HG02938 (cell line): ENCODE measurements around the gene RFWD3.
A peak's percentile ranks its signal among the peaks of the same experiment; 100 is the strongest.
"Not testable (repeated sequence)": the region's sequence is repeated elsewhere in the genome, so short reads cannot be mapped to it uniquely, and the experiment has no call there.

ENCODE experiments used
- ATAC-seq: cut with Tn5 transposase; IDR thresholded peaks from one replicate; pipeline ENCODE4 v1.9.1; 2021; ENCODE audit warnings: mild to moderate bottlenecking, moderate library complexity; ENCODE audit not compliant: unreplicated experiment

RFWD3 gene

GRCh38 chr16:74666425-74667254, at the start of gene RFWD3:
RFWD3 (minus strand) TSS chr16:74666877; CDS start chr16:74661449, 5,428 bp downstream.
- ATAC-seq = peak; percentile 100

- ATAC-seq = no peak
Measured at GRCh38 chr16:74716355-74716754, 49.7 kb upstream of the RFWD3 start.

GRCh38 chr16:74713876-74714275, 47.2 kb upstream of the RFWD3 start:
- no peak for ATAC-seq

- no peak for ATAC-seq
Measured at GRCh38 chr16:74713325-74713724, 46.6 kb upstream of the RFWD3 start.

GRCh38 chr16:74711938-74712337, 45.3 kb upstream of the RFWD3 start:
- ATAC-seq = no peak

- ATAC-seq = no peak
Measured at GRCh38 chr16:74710401-74710800, 43.7 kb upstream of the RFWD3 start.

GRCh38 chr16:74709441-74709877, 42.8 kb upstream of the RFWD3 start:
- peak; percentile 90 for ATAC-seq

- peak; percentile 24 for ATAC-seq
Measured at GRCh38 chr16:74700438-74701225, 34.0 kb upstream of the RFWD3 start, which contains the start of gene MLKL. MLKL (minus strand) TSS chr16:74700862; CDS start chr16:74695757, 5,105 bp downstream.

- ATAC-seq = no peak
Measured at GRCh38 chr16:74700116-74700437, 33.4 kb upstream of the RFWD3 start.

- ATAC-seq = no peak
Measured at GRCh38 chr16:74699666-74700065, 33.0 kb upstream of the RFWD3 start.

- ATAC-seq = no peak
Measured at GRCh38 chr16:74698222-74698621, 31.5 kb upstream of the RFWD3 start.

GRCh38 chr16:74695450-74696422, 29.1 kb upstream of the RFWD3 start:
- ATAC-seq = peak; percentile 93

GRCh38 chr16:74691093-74691855, 24.6 kb upstream of the RFWD3 start:
- no peak for ATAC-seq

- ATAC-seq = no peak
Measured at GRCh38 chr16:74682556-74682955, 15.9 kb upstream of the RFWD3 start.

GRCh38 chr16:74680681-74681080, 14.0 kb upstream of the RFWD3 start:
- no peak for ATAC-seq

GRCh38 chr16:74679983-74680382, 13.3 kb upstream of the RFWD3 start:
- ATAC-seq = no peak

GRCh38 chr16:74677868-74678267, 11.2 kb upstream of the RFWD3 start:
- no peak for ATAC-seq

GRCh38 chr16:74673876-74674275, 7.2 kb upstream of the RFWD3 start:
- ATAC-seq = no peak

- not testable (repeated sequence) for ATAC-seq
Measured at GRCh38 chr16:74668877-74669276, 2.2 kb upstream of the RFWD3 start.

GRCh38 chr16:74667255-74667700, 601 bp upstream of the RFWD3 start:
- no peak for ATAC-seq
